B cell (primary cell): Measurements from ENCODE around the gene RNFT2. TPM values are rescaled to one million over a fixed set of nuclear protein-coding genes. Genes with fewer than 3 reads are reported as not detected.

ENCODE experiments used
- ATAC-seq: fragments of 200-7000 bp; cut with Tn5 transposase; one replicate; pipeline ENCODE4 v1.10.0; 2021; ENCODE audit warnings: low read depth, mild to moderate bottlenecking, moderate number of reproducible peaks, moderate library complexity
- CTCF ChIA-PET: fragments of 350-600 bp; sonication (Branson Sonifier 250); formaldehyde crosslinking; loops from one replicate; lab custom pipeline; 2021; ENCODE audit warnings: antibody characterized with exemption, inconsistent platforms; lab: Charles Lee
- POLR2A ChIA-PET: fragments of 350-600 bp; sonication (Branson Sonifier 250); formaldehyde crosslinking; loops from one replicate; lab custom pipeline; 2021; ENCODE audit warnings: antibody characterized with exemption; lab: Charles Lee
- DNase-seq: peaks from one replicate; pipeline ENCODE4 v3.0.0; 2013
- H2AFZ ChIP-seq: 2 replicates; pipeline ENCODE4 v1.6.1; 2012; ENCODE audit warnings: mild to moderate bottlenecking, low read depth, low read length; ENCODE audit not compliant: insufficient read depth, poor library complexity, severe bottlenecking
- H3K27ac ChIP-seq, 2 donors: 1 replicate in 1 of 2; 2 replicates in 1 of 2; pipeline ENCODE4 v1.5.1; 2012 to 2013; ENCODE audit warnings: low read length in 2 of 2, mild to moderate bottlenecking in 2 of 2, moderate library complexity in 1 of 2
- H3K27me3 ChIP-seq, 4 experiments: fragments of 200-600 bp in 1 of 4; sonication (generic) in 1 of 4; replicated peaks in 1 of 4; 1 replicate in 2 of 4; 2 replicates in 2 of 4; pipeline versions ENCODE4 v1.6.1 to v1.7.0; 2013 to 2016; ENCODE audit warnings: low read length in 3 of 4, mild to moderate bottlenecking in 2 of 4, mixed read lengths in 1 of 4, moderate library complexity in 1 of 4; ENCODE audit not compliant: insufficient read depth in 4 of 4, control insufficient read depth in 3 of 4; ENCODE audit errors: control extremely low read depth in 1 of 4
- H3K36me3 ChIP-seq, 2 experiments: replicated peaks in 1 of 2; 1 replicate in 1 of 2; 2 replicates in 1 of 2; pipeline versions ENCODE4 v1.6.1 to v1.7.1; 2013; ENCODE audit warnings: low read length in 1 of 2; ENCODE audit not compliant: insufficient read depth in 2 of 2, control insufficient read depth in 1 of 2; ENCODE audit errors: control extremely low read depth in 1 of 2, extremely low read depth in 1 of 2
- H3K4me1 ChIP-seq, 2 donors: fragments of 200-600 bp in 1 of 2; sonication (generic) in 1 of 2; 1 replicate in 1 of 2; 2 replicates in 1 of 2; pipeline versions ENCODE4 v1.5.1 to v1.6.1; 2013 to 2017; ENCODE audit warnings: low read length in 2 of 2; ENCODE audit not compliant: control insufficient read depth in 2 of 2, insufficient read depth in 2 of 2
- H3K4me2 ChIP-seq: replicated peaks from 2 replicates; pipeline ENCODE3; 2012; ENCODE audit warnings: mild to moderate bottlenecking, low read depth, low read length; ENCODE audit not compliant: poor library complexity, severe bottlenecking
- H3K4me3 ChIP-seq, 5 experiments: fragments of 200-600 bp in 1 of 5; sonication (generic) in 1 of 5; 1 replicate in 3 of 5; 2 replicates in 2 of 5; pipeline versions ENCODE4 v1.5.1 to v1.7.0; 2011 to 2016; ENCODE audit warnings: low read length in 4 of 5, mild to moderate bottlenecking in 4 of 5, low read depth in 2 of 5, control low read depth in 1 of 5, moderate library complexity in 1 of 5; ENCODE audit not compliant: insufficient read depth in 1 of 5; ENCODE audit errors: control extremely low read depth in 1 of 5, extremely low read depth in 1 of 5
- H3K79me2 ChIP-seq: fragments of 200-600 bp; sonication (generic); one replicate; pipeline ENCODE4 v1.6.0; 2016; ENCODE audit warnings: low read length; ENCODE audit not compliant: control insufficient read depth, insufficient read depth
- H3K9ac ChIP-seq: fragments of 200-600 bp; sonication (generic); 2 replicates; pipeline ENCODE4 v1.6.1; 2017; ENCODE audit warnings: mild to moderate bottlenecking, low read length, moderate library complexity
- H3K9me3 ChIP-seq, 3 donors: one replicate each; pipeline versions ENCODE4 v1.6.1 to v1.7.1; 2013; ENCODE audit warnings: low read length in 2 of 3; ENCODE audit not compliant: control insufficient read depth in 2 of 3, insufficient read depth in 1 of 3; ENCODE audit errors: control extremely low read depth in 1 of 3
- H4K20me1 ChIP-seq: 2 replicates; pipeline ENCODE4 v1.6.0; 2012; ENCODE audit warnings: mild to moderate bottlenecking, low read length; ENCODE audit not compliant: insufficient read depth, control insufficient read depth, poor library complexity, severe bottlenecking
- H3K27ac Mint-ChIP-seq: one replicate; pipeline ENCODE4 v1.8.0; 2021; ENCODE audit warnings: mixed read lengths
- H3K27me3 Mint-ChIP-seq: one replicate; pipeline ENCODE4 v1.8.0; 2021; ENCODE audit warnings: mixed read lengths
- H3K4me1 Mint-ChIP-seq: one replicate; pipeline ENCODE4 v1.8.0; 2021; ENCODE audit warnings: mixed read lengths
- H3K4me3 Mint-ChIP-seq: one replicate; pipeline ENCODE4 v1.8.0; 2021; ENCODE audit warnings: mixed read lengths
- H3K9me3 Mint-ChIP-seq: one replicate; pipeline ENCODE4 v1.8.0; 2022; ENCODE audit warnings: mixed read lengths; ENCODE audit not compliant: insufficient read depth
- EZH2 ChIP-seq: IDR thresholded peaks from 2 replicates; pipeline ENCODE4 v1.6.1; 2012; ENCODE audit warnings: borderline replicate concordance, low read depth, mild to moderate bottlenecking, moderate library complexity, low read length; ENCODE audit not compliant: insufficient read depth, poor library complexity, severe bottlenecking
- WGBS: methylation state at CpG from one replicate; pipeline ENCODE4 v1.1.5; 2013; ENCODE audit warnings: missing lambda C conversion rate; ENCODE audit not compliant: insufficient coverage; 5-methylcytosine and 5-hydroxymethylcytosine counted together
- intact Hi-C: fragments of 100-400 bp; cut with micrococcal nuclease; formaldehyde crosslinking; loops from one replicate; pipeline ENCODE4 v1.10.0; 2022
- polyA plus RNA-seq: library from polyadenylated mRNA; depleted of rRNA; stranded (reverse); fragments of >200 nt; gene quantifications from 2 replicates; pipeline ENCODE4 v1.2.3, GENCODE V29; 2012
- total RNA-seq, 2 donors: library from RNA; stranded (reverse); fragments of 120-200 nt in 1 of 2; gene quantifications; 1 replicate in 1 of 2; 2 replicates in 1 of 2; pipeline versions ENCODE4 v1.2.3 to v1.2.4, GENCODE V29; 2013 to 2022
- TF ChIP-seq, protein P1 (sequence below): fragments of 200-600 bp; IDR thresholded peaks from one replicate; pipeline ENCODE4 v1.8.0; 2022; ENCODE audit warnings: antibody characterized with exemption, mild to moderate bottlenecking

The RNFT2 gene
- total and polyA plus RNA-seq, 2 donors (not counting 1 experiment from before 2014, with no cell fraction given) = 5.2 to 18.2 TPM

DNA sequence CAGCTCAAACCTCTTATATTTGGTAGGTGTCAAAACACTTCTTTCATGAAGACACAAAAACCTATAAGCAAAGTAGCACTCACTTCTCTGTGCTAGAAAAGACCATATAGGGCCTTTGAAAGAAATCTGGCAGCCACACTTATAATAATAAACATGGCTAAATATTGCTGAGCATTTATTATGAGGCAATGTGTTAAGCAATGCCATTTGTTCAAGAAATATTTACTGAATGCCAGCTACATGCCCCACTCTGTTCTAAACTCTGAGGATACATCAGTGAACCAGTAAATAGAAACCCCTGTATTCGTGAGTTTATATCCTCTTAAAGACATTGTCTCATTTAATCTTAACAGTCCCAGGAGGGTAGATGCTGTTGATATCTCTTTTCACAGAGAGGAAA, 52.0 kb downstream of the RNFT2 start:
- CTCF ChIA-PET = no interaction called here
- peaks cover 0 to 2% of the 10 kb centered on the region in 2 experiments for H3K36me3 ChIP-seq
- Mint-ChIP-seq H3K4me3 (no peak overlapping the region), H3K27ac (no peak overlapping the region), H3K9me3 (no peaks in the 10 kb centered on the region), H3K27me3 (no peaks in the 10 kb centered on the region), H3K4me1 (no peaks in the 10 kb centered on the region)
- H2AFZ ChIP-seq = no peak overlapping the region
- no peak overlapping the region for H3K4me3 ChIP-seq
- no peak overlapping the region for H3K27ac ChIP-seq
- TF ChIP-seq, protein P1, sequence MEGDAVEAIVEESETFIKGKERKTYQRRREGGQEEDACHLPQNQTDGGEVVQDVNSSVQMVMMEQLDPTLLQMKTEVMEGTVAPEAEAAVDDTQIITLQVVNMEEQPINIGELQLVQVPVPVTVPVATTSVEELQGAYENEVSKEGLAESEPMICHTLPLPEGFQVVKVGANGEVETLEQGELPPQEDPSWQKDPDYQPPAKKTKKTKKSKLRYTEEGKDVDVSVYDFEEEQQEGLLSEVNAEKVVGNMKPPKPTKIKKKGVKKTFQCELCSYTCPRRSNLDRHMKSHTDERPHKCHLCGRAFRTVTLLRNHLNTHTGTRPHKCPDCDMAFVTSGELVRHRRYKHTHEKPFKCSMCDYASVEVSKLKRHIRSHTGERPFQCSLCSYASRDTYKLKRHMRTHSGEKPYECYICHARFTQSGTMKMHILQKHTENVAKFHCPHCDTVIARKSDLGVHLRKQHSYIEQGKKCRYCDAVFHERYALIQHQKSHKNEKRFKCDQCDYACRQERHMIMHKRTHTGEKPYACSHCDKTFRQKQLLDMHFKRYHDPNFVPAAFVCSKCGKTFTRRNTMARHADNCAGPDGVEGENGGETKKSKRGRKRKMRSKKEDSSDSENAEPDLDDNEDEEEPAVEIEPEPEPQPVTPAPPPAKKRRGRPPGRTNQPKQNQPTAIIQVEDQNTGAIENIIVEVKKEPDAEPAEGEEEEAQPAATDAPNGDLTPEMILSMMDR = no peak
- TF ChIP-seq EZH2 = no peak
- no peaks in the 10 kb centered on the region for H3K9me3 ChIP-seq
- no peak overlapping the region for H3K4me2 ChIP-seq
- POLR2A ChIA-PET = no interaction called here
- no peak overlapping the region for H3K9ac ChIP-seq
- no peaks in the 10 kb centered on the region for H4K20me1 ChIP-seq
- no CpG with 5 or more reads among the region's 1 CpG for WGBS
- ATAC-seq = no peak
- H3K27me3 ChIP-seq = no peaks in the 10 kb centered on the region
- no peak for DNase-seq
- H3K4me1 ChIP-seq = peaks cover 0 to 4% of the 10 kb centered on the region in 2 donors
- H3K79me2 ChIP-seq = no peaks in the 10 kb centered on the region
- intact Hi-C loops = no loop called here

DNA sequence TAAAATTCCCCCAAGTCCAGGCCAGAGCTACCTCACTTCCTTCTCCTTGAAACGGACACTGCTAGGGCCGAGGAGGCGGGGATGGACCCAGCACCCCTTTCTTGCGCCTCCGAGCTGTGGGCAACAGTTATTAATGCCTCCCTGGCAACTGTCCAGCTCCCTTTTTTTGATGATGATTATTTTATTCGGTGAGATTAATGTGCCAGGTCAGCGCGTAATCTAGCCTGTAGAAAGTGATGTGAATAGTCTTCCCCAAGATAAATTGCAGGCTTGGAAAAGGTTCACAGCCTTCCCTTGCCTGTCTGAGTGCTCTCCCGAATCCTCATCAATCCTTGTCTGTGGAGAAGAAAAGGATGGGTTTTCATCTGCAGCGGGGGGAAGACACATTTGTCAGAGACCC, 54.3 kb downstream of the RNFT2 start:
- no peak overlapping the region for H3K27ac ChIP-seq
- H3K9me3 ChIP-seq = peaks cover 0 to under 1% (median 0%) of the 10 kb centered on the region in 3 donors
- H4K20me1 ChIP-seq = no peaks in the 10 kb centered on the region
- no peaks in the 10 kb centered on the region for H3K79me2 ChIP-seq
- 100% methylated on average over 1 of the region's 10 CpGs for WGBS
- ChIA-PET POLR2A (no interaction called here), CTCF (interaction anchor here (1.2 kb wide), 1 partner anchor 84 kb away, joined by 3 read pairs; no protein-coding TSS in a partner anchor)
- no peak overlapping the region for H2AFZ ChIP-seq
- no peaks in the 10 kb centered on the region for H3K27me3 ChIP-seq
- no peak overlapping the region for H3K4me3 Mint-ChIP-seq
- H3K9ac ChIP-seq = no peak overlapping the region
- H3K27ac Mint-ChIP-seq = no peak overlapping the region
- no peaks in the 10 kb centered on the region for H3K9me3 Mint-ChIP-seq
- H3K4me3 ChIP-seq = no peak overlapping the region
- DNase-seq = no peak
- no peak overlapping the region for H3K4me2 ChIP-seq
- ATAC-seq = no peak
- no peaks in the 10 kb centered on the region for H3K36me3 ChIP-seq
- TF ChIP-seq EZH2 = no peak
- TF ChIP-seq, protein P1 = no peak
- peaks cover 0 to 4% of the 10 kb centered on the region in 2 donors for H3K4me1 ChIP-seq
- intact Hi-C loops = no loop called here
- H3K27me3 Mint-ChIP-seq = no peaks in the 10 kb centered on the region
- no peaks in the 10 kb centered on the region for H3K4me1 Mint-ChIP-seq
